ENCODE measurements around the gene SP3. TPM values are rescaled to one million over a fixed set of nuclear protein-coding genes. Genes with fewer than 3 reads are reported as not detected.

Gene SP3
- total RNA-seq, 1 experiment from 2014 or later, result 80.2 TPM

DNA sequence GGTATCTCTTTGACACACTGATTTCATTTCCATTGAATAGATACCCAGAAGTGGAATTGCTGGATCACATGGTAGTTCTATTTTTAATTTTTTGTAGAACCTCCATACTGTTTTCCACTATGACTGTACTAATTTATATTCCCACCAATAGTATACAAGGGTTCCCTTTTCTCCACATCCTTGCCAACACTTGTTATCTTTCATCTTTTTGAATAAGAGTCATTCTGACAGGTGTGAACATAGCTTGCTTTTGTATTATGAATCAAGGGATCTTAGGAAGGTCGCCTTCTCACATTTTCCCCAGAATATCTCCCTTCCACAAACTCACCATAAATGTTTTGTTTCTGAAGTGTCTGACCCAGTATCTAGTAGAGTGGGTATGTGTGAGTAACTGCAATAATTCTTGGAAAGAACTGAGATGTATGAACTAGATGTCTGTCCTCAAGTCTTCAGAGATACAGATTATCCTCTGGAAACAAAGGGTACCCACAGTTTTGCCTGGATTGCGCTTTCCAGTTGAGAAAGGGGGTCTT lies 17.1 kb upstream of the SP3 start:
- Histone ChIP-seq H3K27ac (ENCODE audit: low read length) (no peak overlapping the region), H3K9me3 (ENCODE audit: control insufficient read depth, insufficient read depth, low read depth, low read length) (no peaks in the 10 kb centered on the region), H3K4me3 (ENCODE audit: low read depth in 2 of 2, low read length in 2 of 2) (no peak overlapping the region), H3K4me1 (ENCODE audit: control insufficient read depth, insufficient read depth, low read length) (no peaks in the 10 kb centered on the region), H3K27me3 (ENCODE audit: control insufficient read depth, insufficient read depth, low read length) (no peaks in the 10 kb centered on the region), H3K36me3 (ENCODE audit: control insufficient read depth, insufficient read depth, low read length) (no peaks in the 10 kb centered on the region)
- ATAC-seq (no peak), DNase-seq (ENCODE audit: low read depth, low spot score) (no peak)
- intact Hi-C loops (cut with micrococcal nuclease; ENCODE audit: unreplicated experiment) (no loop called here), in situ Hi-C loops (cut with HindIII; ENCODE audit: low pct_unique_long_range_greater_than_20kb, low sequenced_read_pairs) (no loop called here)
- no TSS peak for BruUV-seq (replicated peaks)
- POLR2A ChIA-PET, result no interaction called here
- TF ChIP-seq REST (IDR thresholded peaks at IDR 0.05; ENCODE audit: insufficient read depth in 1 of 2, low read depth in 2 of 2, low read length in 1 of 2), result no peak
- TF ChIP-seq TCF7L2 (IDR thresholded peaks at IDR 0.05; ENCODE audit: low read depth, low read length), result no peak
- no peak for TF ChIP-seq POLR2AphosphoS5 (IDR thresholded peaks at IDR 0.05; ENCODE audit: low read depth, low read length)
- TF ChIP-seq SIN3A (IDR thresholded peaks at IDR 0.05; ENCODE audit: borderline replicate concordance, insufficient read depth, low read depth, low read length), result no peak
- no peak for TF ChIP-seq CTCF (IDR thresholded peaks at IDR 0.05)
- CTCF ChIA-PET, result no interaction called here

DNA sequence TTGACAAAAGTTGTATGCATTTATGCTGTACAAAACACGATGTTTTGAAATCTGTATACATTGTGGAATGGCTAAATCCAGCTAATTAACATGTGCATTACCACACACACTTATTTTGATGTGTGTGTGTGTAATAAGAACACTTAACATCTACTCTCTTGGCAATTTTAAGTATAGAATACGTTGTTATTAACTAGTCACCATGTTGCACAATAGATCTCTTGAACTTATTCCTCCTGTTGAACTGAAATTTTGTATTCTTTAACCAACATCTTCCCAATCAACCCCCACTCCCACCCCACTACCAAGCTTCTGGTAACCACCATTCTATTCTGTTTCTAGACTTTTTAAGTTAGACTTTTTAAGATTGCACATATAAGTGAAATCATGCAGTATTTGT lies 16.3 kb upstream of the SP3 start:
- Histone ChIP-seq H3K27me3 (ENCODE audit: control insufficient read depth, insufficient read depth, low read length) (no peaks in the 10 kb centered on the region), H3K9me3 (ENCODE audit: control insufficient read depth, insufficient read depth, low read depth, low read length) (no peaks in the 10 kb centered on the region), H3K4me1 (ENCODE audit: control insufficient read depth, insufficient read depth, low read length) (no peaks in the 10 kb centered on the region), H3K27ac (ENCODE audit: low read length) (no peak overlapping the region), H3K4me3 (ENCODE audit: low read depth in 2 of 2, low read length in 2 of 2) (no peak overlapping the region), H3K36me3 (ENCODE audit: control insufficient read depth, insufficient read depth, low read length) (no peaks in the 10 kb centered on the region)
- ATAC-seq (no peak), DNase-seq (ENCODE audit: low read depth, low spot score) (no peak)
- intact Hi-C loops (cut with micrococcal nuclease; ENCODE audit: unreplicated experiment) (no loop called here), in situ Hi-C loops (cut with HindIII; ENCODE audit: low pct_unique_long_range_greater_than_20kb, low sequenced_read_pairs) (no loop called here)
- CTCF ChIA-PET, result no interaction called here
- POLR2A ChIA-PET, result no interaction called here
- BruUV-seq (replicated peaks), result no TSS peak
- TF ChIP-seq TCF7L2 (IDR thresholded peaks at IDR 0.05; ENCODE audit: low read depth, low read length), result no peak
- no peak for TF ChIP-seq POLR2AphosphoS5 (IDR thresholded peaks at IDR 0.05; ENCODE audit: low read depth, low read length)
- no peak for TF ChIP-seq CTCF (IDR thresholded peaks at IDR 0.05)
- no peak for TF ChIP-seq SIN3A (IDR thresholded peaks at IDR 0.05; ENCODE audit: borderline replicate concordance, insufficient read depth, low read depth, low read length)
- no peak for TF ChIP-seq REST (IDR thresholded peaks at IDR 0.05; ENCODE audit: insufficient read depth in 1 of 2, low read depth in 2 of 2, low read length in 1 of 2)

All from Panc1 (cell line).